GM03348 (cell line): ENCODE data around the gene MAML2.

ENCODE experiments used
- DNase-seq: peaks from one replicate; pipeline ENCODE4 v3.0.0; 2012; ENCODE audit warnings: low spot score

MAML2 gene

DNA sequence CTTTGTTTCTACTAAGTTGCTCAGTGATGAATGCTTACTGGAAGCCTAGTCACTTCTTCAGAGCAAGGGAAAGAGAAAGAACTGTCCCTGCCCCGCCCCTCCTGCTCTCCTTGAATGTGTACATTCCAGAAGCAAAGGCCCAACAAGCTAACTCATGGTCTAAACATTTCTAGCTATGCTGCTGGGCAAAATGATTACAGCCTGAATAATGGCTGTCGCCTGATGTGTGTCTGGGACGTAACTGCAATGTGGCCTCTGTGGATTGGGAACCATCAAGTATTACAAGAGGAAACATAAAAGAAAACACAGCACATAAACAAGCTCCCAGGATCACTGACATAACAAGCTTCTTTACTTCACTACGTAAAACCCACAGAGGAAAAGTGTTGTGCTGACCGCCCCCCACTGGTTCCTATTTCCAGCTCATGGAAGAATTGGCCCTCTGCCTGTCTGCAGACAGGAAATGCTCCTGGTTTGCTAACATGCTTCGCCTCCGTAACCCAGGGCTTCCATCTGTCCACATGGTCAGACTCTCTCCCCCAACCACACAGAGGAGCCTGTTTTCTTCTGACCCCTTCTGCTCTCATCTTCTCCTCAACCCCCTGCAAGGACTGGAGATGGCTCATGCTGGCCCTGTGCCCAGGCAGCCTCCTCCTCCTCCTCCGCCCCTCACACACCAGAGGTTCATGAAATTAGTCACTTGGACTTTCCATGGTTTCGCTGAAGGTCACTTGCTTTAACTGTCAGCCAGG, 187.2 kb downstream of the MAML2 start:
- peak; percentile 79 for DNase-seq

GRCh38 chr11:96154802-96155520, 188.0 kb downstream of the MAML2 start:
- peak; percentile 53 for DNase-seq

- no peak for DNase-seq
Observed at GRCh38 chr11:96152623-96153022, 190.4 kb downstream of the MAML2 start.

- DNase-seq = no peak
Observed at GRCh38 chr11:96151501-96151900, 191.5 kb downstream of the MAML2 start.

DNA sequence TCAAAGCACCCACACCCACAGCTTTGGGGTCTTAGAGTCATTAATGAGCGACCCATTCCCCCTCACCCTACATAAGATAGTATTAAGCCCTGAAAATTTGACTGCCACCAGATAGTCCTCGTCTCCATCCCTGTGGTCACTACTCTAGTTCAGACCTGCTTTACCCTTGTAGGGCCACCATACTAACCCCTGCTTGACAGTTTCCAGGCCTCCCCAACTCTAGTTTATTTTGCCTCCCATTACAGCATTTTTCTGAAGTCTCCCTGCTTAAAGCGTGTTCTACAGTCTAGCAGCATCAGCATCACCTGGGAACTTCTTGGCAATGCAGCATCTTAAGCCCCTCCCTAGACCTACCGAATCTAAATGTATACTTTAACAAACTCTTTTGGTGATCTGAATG, 192.4 kb downstream of the MAML2 start:
- DNase-seq = no peak

DNA sequence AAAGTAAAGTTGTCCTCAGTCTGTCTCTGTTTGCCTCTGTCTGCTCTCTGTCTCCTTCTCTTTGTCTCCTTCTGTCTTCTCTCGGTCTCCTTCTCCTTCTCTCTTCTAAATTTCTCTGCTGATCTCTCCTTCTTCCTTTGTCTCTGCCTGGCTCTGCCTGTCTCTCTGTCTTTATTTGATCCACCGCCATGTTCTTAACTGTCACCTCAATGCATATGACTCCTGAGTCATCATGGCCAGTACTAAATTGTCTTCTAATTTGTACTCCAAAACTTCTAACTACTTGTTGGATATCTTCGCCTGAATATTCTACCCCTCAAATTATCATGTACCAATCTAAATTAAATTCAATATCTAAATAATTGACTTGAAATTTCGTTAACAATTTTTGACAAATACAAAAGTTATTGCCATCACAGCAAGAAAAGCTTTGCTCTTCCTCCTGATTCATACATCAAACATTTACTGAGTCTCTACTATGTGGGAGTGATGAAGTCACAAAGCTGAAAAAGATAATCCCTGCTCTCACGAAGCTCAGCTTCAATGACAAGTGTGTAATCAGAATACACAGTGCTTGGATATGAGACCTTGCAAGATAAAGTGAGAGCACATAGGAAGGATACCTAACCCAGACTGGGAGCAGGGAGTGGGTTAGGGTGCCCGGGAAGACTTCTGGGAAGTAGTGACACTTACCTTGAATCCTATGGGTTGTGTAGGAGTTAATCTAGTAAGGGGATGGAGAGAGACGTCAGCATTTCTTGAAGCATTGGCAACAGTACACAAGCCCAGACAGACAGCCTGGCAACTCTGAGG, 193.0 kb downstream of the MAML2 start:
- peak; percentile 56 for DNase-seq

DNA sequence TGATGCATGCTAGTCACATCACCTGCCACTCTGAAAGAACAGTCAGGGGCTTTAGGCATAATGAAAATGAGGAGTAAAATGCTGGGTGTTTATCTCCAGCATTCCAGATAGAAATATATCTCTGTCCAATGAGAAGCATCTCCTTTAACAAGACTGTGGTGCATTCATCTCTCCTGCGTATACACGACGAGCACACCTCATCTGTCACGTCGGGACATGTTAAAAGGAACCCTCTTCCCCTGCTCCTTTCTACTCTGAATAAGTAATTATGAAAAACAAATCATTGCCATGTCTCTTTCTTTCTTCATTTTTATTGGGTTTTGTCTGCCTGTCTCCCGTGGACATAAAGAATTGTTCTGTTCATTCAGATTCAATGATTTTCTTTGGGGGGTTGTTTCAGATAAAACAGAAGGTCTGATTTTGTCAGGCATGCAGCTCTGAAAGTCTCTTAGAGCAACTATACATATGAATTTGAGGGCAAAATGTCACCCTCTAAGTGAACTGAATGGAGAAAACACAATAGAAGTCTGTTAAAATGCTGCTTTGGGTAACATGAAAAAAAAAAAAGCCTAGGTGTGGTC, 195.0 kb downstream of the MAML2 start:
- no peak for DNase-seq

DNA sequence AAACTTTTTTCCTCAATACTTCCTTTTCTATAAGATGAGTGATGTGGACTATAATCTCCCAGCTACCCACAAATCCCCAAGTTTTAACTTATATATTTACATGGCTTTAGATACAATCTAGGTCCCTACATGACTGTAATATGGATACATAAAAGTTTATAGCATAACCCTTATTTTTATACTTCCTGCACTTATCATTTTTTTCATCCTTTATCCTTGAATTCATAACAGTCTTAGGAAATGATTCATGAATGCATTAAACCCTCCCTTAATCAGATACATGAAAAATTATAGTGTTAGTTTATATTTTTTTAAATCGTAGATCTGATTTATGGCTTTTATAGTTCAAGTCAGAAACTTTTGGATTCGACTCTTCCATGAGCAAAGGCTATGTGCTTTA, 195.8 kb downstream of the MAML2 start:
- no peak for DNase-seq

- no peak for DNase-seq
Observed at GRCh38 chr11:96146765-96147164, 196.2 kb downstream of the MAML2 start.

- no peak for DNase-seq
Observed at GRCh38 chr11:96145163-96145585, 197.8 kb downstream of the MAML2 start.

DNA sequence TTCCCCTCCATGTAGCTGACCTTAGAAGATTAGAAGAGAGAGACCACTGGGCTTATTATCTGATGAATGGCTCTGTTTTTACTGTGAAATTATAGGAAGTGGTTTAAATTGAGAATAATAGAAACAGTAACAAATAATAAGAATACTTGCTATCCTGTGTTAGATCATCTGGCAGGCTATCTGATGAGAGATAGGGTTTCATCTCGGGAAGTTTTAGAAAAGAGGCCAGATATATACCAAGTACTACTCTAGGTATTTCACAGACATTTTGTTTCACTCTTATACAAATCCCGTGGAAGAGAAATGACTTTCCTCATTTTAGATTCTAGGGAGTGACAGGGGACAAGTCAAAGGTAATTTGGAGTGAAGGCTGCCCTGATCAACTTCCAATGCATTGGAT, 198.4 kb downstream of the MAML2 start:
- DNase-seq = no peak

- DNase-seq = no peak
Observed at GRCh38 chr11:96143041-96143521, 199.9 kb downstream of the MAML2 start.

DNA sequence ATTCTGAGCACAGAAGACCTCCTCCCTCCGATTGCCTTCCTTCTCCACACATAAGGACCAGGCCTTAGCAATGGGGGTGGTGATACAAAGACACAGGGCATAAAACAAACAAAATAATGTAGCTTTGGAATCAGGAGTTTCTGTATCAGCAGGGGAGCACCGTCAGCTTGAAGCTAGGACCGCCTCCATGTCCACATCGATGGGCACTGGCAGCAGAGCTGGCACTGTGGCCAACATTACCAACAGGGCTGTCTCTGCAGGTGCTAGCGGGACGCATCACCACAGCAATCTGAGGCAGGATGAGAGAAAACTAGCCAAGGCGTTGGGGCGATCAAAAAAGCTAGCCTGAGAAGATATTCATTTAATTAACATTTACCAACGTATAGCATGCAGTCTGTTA, 201.4 kb downstream of the MAML2 start:
- no peak for DNase-seq

- DNase-seq = no peak
Observed at GRCh38 chr11:96139691-96140090, 203.3 kb downstream of the MAML2 start.

- no peak for DNase-seq
Observed at GRCh38 chr11:96137373-96137772, 205.6 kb downstream of the MAML2 start.

- DNase-seq = no peak
Observed at GRCh38 chr11:96136613-96137298, 206.2 kb downstream of the MAML2 start.

DNA sequence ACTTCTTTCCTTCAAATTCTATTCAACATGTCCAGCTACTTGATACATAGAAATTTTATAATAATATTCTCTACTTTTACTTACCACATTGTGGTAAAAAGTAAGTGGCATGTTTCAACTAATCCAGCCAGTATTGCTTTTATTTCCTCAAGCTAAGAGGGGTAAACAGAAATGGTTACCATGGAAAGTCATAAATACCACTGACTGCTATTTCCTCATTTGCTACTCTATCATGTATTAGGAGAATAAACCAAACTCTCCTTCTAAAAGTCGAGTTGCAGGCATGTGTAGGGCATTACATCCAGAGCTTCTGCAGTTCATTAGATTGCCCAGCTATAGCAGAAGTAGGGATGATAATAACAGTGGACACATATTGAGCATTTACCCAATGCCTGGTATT, 208.4 kb downstream of the MAML2 start:
- no peak for DNase-seq

DNA sequence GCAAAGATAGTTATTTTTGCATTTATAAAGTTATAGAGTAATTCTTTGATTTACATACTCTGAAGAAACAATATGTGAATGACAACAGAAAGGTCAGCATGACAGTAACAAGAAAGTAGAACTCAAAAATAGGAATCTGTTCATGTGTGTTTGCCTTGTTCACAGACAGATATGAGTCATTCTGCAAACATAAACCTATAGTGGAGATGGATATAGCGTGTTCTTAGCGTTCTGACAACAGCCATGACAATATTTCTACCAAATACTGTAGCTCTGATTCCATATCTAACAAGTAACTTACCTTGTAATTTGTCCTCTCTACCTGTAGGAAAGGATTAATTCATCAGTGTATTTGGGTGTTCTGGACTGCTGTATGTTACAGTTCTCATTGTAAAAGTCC, 210.6 kb downstream of the MAML2 start:
- no peak for DNase-seq

DNA sequence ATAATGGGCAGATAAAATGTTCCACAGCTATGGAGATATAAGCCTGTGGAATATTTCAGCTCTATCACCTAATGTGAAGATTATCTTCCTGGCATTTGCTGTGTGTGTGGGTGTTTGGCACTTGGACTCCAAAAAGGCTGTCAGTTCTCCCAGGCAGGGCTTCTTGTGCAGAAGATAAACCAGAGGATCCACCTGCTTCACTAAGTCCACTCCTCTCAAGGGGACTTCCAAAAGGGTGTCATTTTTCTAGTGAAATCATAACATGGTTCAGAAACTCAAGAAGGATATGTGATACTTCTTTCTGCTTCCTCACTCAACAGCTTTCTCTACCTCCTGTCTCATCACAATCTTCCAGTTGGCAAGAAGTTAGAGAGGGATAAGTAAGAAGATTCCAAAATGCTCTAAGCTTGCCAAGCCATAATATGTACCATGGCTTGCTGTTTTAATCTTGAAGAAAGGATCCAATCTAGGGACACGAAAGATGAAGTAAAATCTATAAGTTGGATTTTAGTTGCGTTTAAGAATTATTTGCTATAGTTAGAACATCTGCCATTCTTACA, 212.9 kb downstream of the MAML2 start:
- DNase-seq = no peak

GRCh38 chr11:96127596-96127959, 215.4 kb downstream of the MAML2 start:
- no peak for DNase-seq

DNA sequence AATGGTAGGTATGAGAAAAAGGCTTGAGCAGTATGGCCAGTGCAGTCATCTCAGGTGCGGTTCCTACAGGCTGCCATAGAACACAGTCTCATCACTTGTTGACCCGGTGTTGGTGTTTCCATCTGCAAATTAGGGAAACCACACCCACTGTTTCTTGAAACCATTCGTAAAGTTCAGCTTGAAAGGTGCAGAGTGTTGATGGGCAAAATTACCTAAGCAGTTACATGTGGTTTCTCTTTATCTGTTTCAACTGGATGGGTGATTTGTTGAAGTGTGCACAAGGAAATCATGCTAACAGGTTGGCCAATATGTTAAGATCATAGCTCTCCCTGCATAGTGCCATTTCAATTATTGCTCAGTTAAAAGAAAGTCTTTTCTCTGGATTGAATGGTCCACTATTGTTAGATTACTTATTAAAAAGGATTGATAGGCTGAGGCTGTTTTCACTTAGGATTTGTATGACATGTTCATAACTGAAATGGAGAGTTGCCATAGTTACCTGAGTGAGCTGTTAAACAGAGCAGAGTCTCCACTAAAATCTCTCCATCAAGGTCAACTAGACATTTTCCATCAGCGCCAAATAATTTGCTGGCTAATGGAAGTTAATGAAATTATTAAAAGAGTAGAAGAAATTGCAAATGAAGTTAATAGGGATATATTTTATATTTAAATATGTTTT, 215.9 kb downstream of the MAML2 start:
- no peak for DNase-seq
